Fibroblast of the aortic adventitia (primary cell): ENCODE data around the gene SYNPO2. TPM values are rescaled to one million over a fixed set of nuclear protein-coding genes. Genes with fewer than 3 reads are reported as not detected.
"Not testable (repeated sequence)": the region's sequence is repeated elsewhere in the genome, so short reads cannot be mapped to it uniquely, and the experiment has no call there.

Experiments used
- DNase-seq: peaks from one replicate; pipeline ENCODE4 v3.0.0-alpha.2; 2010; ENCODE audit warnings: low read depth
- H3K4me3 ChIP-seq: 2 replicates; pipeline ENCODE4 v1.5.1; 2011; ENCODE audit warnings: low read depth, mild to moderate bottlenecking, control low read depth, low read length, moderate library complexity
- total RNA-seq: library from RNA; depleted of rRNA; stranded (reverse); fragments of >200 nt; gene quantifications from 2 replicates; pipeline ENCODE4 v1.2.3, GENCODE V29; 2012; ENCODE audit warnings: low replicate concordance
- TF ChIP-seq, protein P1 (sequence below): IDR thresholded peaks from 2 replicates; pipeline ENCODE4 v1.5.1; 2011; ENCODE audit warnings: mild to moderate bottlenecking, low read length, control low read depth, inconsistent platforms; ENCODE audit not compliant: insufficient read depth

SYNPO2 gene
- total RNA-seq, 1 donor: 3.4 TPM

- TF ChIP-seq, protein P1, sequence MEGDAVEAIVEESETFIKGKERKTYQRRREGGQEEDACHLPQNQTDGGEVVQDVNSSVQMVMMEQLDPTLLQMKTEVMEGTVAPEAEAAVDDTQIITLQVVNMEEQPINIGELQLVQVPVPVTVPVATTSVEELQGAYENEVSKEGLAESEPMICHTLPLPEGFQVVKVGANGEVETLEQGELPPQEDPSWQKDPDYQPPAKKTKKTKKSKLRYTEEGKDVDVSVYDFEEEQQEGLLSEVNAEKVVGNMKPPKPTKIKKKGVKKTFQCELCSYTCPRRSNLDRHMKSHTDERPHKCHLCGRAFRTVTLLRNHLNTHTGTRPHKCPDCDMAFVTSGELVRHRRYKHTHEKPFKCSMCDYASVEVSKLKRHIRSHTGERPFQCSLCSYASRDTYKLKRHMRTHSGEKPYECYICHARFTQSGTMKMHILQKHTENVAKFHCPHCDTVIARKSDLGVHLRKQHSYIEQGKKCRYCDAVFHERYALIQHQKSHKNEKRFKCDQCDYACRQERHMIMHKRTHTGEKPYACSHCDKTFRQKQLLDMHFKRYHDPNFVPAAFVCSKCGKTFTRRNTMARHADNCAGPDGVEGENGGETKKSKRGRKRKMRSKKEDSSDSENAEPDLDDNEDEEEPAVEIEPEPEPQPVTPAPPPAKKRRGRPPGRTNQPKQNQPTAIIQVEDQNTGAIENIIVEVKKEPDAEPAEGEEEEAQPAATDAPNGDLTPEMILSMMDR: no peak
- DNase-seq: no peak
- H3K4me3 ChIP-seq: no peak overlapping the region
Measured at GRCh38 chr4:119014658-119015057, 126.0 kb downstream of the SYNPO2 start.

DNA sequence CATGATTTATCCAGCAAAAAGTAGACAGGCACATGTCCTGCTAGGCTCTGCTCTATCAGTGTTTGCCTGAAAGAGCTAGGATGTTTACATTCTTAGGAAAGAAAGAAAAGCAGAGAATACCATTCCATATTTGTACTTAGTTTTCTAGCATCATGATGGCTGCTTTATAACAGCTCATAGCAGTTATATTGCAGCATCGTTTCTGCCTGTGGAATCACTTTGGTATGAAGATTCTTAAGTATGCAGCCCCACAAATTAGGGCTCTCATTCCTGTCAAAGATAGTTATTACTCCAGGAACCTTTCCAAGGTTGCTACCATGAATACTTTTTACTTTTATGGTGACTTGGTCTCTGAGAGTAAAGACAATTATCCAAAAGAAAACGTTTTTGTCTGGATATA lies 128.0 kb downstream of the SYNPO2 start:
- peak; percentile 65 for DNase-seq
- TF ChIP-seq, protein P1: no peak
- H3K4me3 ChIP-seq: no peak overlapping the region

DNA sequence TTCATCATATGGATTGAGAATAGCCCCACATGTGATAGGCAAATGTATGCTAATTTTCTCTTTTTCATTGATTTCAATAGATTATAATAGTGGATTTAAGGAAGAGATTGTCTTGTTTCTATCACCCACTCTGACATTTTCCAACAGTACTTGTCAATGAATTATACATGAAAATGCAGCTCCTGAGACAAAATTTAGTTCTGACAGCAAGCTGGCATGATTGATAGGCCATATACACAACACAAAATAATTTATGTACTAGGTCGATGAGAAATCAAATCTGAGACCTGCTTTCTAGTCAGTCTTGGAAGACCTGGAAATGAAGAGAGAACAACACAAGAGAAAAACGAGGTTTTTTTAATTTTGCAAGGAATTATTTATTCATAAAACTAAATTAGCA lies 129.0 kb downstream of the SYNPO2 start:
- TF ChIP-seq, protein P1: no peak
- DNase-seq: no peak
- no peak overlapping the region for H3K4me3 ChIP-seq

GRCh38 chr4:119020158-119020557 lies 131.5 kb downstream of the SYNPO2 start:
- DNase-seq: peak; percentile 39
- TF ChIP-seq, protein P1: no peak
- H3K4me3 ChIP-seq: no peak overlapping the region

DNA sequence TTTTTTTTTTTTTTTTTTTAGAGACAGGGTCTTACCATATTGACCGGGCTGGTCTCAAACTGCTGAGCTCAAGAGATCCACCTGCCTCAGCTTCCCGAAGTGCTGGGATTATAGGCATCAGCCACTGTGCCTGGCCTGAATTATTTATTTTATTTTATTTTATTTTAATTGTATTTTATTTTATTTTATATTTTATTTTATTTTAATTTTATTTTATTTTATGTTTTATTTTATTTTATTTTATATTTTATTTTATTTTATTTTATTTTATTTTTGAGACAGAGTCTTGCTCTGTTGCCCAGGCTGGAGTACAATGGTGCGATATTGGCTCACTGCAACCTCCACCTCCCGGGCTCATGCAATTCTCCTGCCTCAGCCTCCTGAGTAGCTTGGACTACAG lies 133.9 kb downstream of the SYNPO2 start:
- DNase-seq: not testable (repeated sequence)

GRCh38 chr4:119024102-119024501 lies 135.4 kb downstream of the SYNPO2 start:
- no peak overlapping the region for H3K4me3 ChIP-seq
- no peak for DNase-seq
- TF ChIP-seq, protein P1: no peak

More for the DNA sequence above, 133.9 kb downstream of the SYNPO2 start:
- not testable (repeated sequence) for H3K4me3 ChIP-seq

DNA sequence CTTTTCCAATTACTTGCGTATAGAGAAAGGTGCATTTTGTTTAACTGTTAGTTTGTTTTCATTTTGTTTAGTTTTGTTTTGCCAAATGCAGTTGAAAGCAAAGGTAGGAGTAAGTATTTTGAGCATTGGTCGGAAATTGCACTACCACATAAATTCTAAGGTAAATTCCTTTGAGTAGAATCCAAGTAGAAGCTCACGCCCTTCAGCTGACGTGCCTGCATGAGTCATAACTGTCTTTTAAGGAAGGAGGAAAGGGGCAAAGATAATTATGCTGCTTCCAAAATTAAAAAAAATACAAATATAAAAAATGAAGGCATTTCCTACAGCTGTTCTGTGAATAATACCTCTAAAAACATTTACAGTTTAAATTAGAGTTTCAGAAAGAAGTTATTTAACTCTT lies 136.8 kb downstream of the SYNPO2 start:
- H3K4me3 ChIP-seq: no peak overlapping the region

More for the DNA sequence above, 136.8 kb downstream of the SYNPO2 start:
- TF ChIP-seq, protein P1: no peak
- peak; percentile 82 for DNase-seq
